ENCODE results near the gene MCTP1. TPM values are rescaled to one million over a fixed set of nuclear protein-coding genes. Genes with fewer than 3 reads are reported as not detected.

MCTP1 gene
- total RNA-seq, 1 experiment from 2014 or later: 0.44 TPM

DNA sequence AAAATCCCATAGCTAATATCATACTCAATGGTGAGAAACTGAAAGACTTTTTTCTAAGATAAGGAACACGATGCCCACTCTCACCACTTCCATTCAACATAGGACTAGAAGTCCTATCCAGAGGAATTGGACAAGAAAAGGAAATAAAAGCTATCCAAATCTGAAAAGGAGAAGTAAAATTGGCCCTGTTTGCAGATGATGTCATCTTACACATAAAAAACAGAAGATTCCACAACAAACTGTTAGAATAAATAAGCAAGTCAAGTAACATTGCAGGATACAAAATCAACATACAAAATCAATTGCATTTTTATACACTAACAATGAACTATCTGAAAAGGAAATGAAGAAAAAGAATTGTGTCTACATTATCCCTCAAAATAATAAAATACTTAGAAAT is 308.0 kb downstream of the MCTP1 start:
- intact Hi-C loops (cut with micrococcal nuclease): no loop called here
- Histone ChIP-seq H3K27me3 (ENCODE audit: insufficient read depth, low read length) (no peaks in the 10 kb centered on the region), H3K4me2 (ENCODE audit: low read length) (no peak overlapping the region), H3K9me2 (ENCODE audit: insufficient read depth) (no peaks in the 10 kb centered on the region), H3K4me3 (replicated peaks in 1 of 2; ENCODE audit: low read depth in 1 of 2, low read length in 2 of 2) (no peak overlapping the region), H3K79me2 (ENCODE audit: insufficient read depth, low read length) (no peaks in the 10 kb centered on the region), H3K9ac (ENCODE audit: low read length) (no peak overlapping the region), H3K9me3 (ENCODE audit: control insufficient read depth in 1 of 2, insufficient read depth in 1 of 2, low read depth in 1 of 2, low read length in 2 of 2) (peaks cover 4 to 8% of the 10 kb centered on the region in 2 experiments; a peak in 2 of 4 replicates), H3K4me1 (ENCODE audit: control insufficient read depth in 1 of 2, insufficient read depth in 2 of 2, low read length in 2 of 2) (no peaks in the 10 kb centered on the region), H2AFZ (ENCODE audit: low read depth, low read length, poor library complexity, severe bottlenecking) (no peak overlapping the region), H4K20me1 (ENCODE audit: insufficient read depth) (no peaks in the 10 kb centered on the region), H3K36me3 (ENCODE audit: control insufficient read depth in 1 of 2, insufficient read depth in 2 of 2, low read length in 2 of 2) (no peaks in the 10 kb centered on the region), H3K27ac (ENCODE audit: low read depth, low read length) (no peak overlapping the region)
- RAD21 ChIA-PET (ENCODE audit: low non-redundant PET in 1 of 2, low total read pairs in 2 of 2, uncharacterized antibody in 2 of 2, unreplicated experiment in 2 of 2): no interaction called here
- TF ChIP-seq, protein P1, sequence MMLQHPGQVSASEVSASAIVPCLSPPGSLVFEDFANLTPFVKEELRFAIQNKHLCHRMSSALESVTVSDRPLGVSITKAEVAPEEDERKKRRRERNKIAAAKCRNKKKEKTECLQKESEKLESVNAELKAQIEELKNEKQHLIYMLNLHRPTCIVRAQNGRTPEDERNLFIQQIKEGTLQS (IDR thresholded peaks at IDR 0.05): no peak
- no peak for TF ChIP-seq SP1 (IDR thresholded peaks at IDR 0.05; ENCODE audit: low read depth)
- TF ChIP-seq JUND (IDR thresholded peaks at IDR 0.05): no peak
- no peak for TF ChIP-seq EGR1 (IDR thresholded peaks at IDR 0.05; ENCODE audit: low read depth)
- no peak for TF ChIP-seq POLR2A (IDR thresholded peaks at IDR 0.05; ENCODE audit: borderline replicate concordance, extremely low read depth, insufficient read depth, insufficient read length)
- TF ChIP-seq EZH2 (IDR thresholded peaks at IDR 0.05): no peak
- TF ChIP-seq, protein P2, sequence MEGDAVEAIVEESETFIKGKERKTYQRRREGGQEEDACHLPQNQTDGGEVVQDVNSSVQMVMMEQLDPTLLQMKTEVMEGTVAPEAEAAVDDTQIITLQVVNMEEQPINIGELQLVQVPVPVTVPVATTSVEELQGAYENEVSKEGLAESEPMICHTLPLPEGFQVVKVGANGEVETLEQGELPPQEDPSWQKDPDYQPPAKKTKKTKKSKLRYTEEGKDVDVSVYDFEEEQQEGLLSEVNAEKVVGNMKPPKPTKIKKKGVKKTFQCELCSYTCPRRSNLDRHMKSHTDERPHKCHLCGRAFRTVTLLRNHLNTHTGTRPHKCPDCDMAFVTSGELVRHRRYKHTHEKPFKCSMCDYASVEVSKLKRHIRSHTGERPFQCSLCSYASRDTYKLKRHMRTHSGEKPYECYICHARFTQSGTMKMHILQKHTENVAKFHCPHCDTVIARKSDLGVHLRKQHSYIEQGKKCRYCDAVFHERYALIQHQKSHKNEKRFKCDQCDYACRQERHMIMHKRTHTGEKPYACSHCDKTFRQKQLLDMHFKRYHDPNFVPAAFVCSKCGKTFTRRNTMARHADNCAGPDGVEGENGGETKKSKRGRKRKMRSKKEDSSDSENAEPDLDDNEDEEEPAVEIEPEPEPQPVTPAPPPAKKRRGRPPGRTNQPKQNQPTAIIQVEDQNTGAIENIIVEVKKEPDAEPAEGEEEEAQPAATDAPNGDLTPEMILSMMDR (IDR thresholded peaks at IDR 0.05 in 2 of 3, conservative IDR thresholded peaks at IDR 0.05 in 1 of 3; ENCODE audit: borderline replicate concordance in 1 of 3, insufficient read depth in 1 of 3, low read depth in 2 of 3, low read length in 2 of 3): no peak
- no peak for TF ChIP-seq CEBPB (IDR thresholded peaks at IDR 0.05; ENCODE audit: low read depth)
- TF ChIP-seq SIN3A (IDR thresholded peaks at IDR 0.05; ENCODE audit: low read depth): no peak
- no peak for TF ChIP-seq TCF7L2 (IDR thresholded peaks at IDR 0.05; ENCODE audit: borderline replicate concordance, extremely low read depth, insufficient read depth, insufficient read length)
- TF ChIP-seq, protein P3, sequence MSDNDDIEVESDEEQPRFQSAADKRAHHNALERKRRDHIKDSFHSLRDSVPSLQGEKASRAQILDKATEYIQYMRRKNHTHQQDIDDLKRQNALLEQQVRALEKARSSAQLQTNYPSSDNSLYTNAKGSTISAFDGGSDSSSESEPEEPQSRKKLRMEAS (IDR thresholded peaks at IDR 0.05): no peak
- no peak for TF ChIP-seq RAD21 (IDR thresholded peaks at IDR 0.05; ENCODE audit: low read depth)
- TF ChIP-seq YY1 (IDR thresholded peaks at IDR 0.05; ENCODE audit: extremely low read depth, insufficient replicate concordance, low read depth, low read length): no peak
- TF ChIP-seq, protein P4, sequence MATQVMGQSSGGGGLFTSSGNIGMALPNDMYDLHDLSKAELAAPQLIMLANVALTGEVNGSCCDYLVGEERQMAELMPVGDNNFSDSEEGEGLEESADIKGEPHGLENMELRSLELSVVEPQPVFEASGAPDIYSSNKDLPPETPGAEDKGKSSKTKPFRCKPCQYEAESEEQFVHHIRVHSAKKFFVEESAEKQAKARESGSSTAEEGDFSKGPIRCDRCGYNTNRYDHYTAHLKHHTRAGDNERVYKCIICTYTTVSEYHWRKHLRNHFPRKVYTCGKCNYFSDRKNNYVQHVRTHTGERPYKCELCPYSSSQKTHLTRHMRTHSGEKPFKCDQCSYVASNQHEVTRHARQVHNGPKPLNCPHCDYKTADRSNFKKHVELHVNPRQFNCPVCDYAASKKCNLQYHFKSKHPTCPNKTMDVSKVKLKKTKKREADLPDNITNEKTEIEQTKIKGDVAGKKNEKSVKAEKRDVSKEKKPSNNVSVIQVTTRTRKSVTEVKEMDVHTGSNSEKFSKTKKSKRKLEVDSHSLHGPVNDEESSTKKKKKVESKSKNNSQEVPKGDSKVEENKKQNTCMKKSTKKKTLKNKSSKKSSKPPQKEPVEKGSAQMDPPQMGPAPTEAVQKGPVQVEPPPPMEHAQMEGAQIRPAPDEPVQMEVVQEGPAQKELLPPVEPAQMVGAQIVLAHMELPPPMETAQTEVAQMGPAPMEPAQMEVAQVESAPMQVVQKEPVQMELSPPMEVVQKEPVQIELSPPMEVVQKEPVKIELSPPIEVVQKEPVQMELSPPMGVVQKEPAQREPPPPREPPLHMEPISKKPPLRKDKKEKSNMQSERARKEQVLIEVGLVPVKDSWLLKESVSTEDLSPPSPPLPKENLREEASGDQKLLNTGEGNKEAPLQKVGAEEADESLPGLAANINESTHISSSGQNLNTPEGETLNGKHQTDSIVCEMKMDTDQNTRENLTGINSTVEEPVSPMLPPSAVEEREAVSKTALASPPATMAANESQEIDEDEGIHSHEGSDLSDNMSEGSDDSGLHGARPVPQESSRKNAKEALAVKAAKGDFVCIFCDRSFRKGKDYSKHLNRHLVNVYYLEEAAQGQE (IDR thresholded peaks at IDR 0.05; ENCODE audit: low read depth): no peak
- no peak for TF ChIP-seq CBX3 (IDR thresholded peaks at IDR 0.05; ENCODE audit: low read depth)
- no peak for TF ChIP-seq SRF (IDR thresholded peaks at IDR 0.05; ENCODE audit: low read depth)
- no peak for TF ChIP-seq ZNF274 (IDR thresholded peaks at IDR 0.05; ENCODE audit: low read depth, low read length)
- no peak for TF ChIP-seq POLR2AphosphoS5 (IDR thresholded peaks at IDR 0.05; ENCODE audit: low read depth, low read length)
- TF ChIP-seq ELF1 (IDR thresholded peaks at IDR 0.05; ENCODE audit: borderline replicate concordance, low read depth): no peak
- CTCF ChIA-PET: interaction anchor here (0.9 kb wide), 1 partner anchor 8 kb away, joined by 3 read pairs; no protein-coding TSS in a partner anchor
- POLR2A ChIA-PET: no interaction called here
- ATAC-seq: no peak
- DNase-seq (ENCODE audit: low read depth, low spot score): no peak
- BruUV-seq (replicated peaks): no TSS peak

All from HCT116 (cell line).